HFFc6 (cell line): ENCODE results near the gene TRPC4AP. TPM values are rescaled to one million over a fixed set of nuclear protein-coding genes. Genes with fewer than 3 reads are reported as not detected.
A peak's percentile ranks its signal among the peaks of the same experiment; 100 is the strongest.

ENCODE experiments used
- DNase-seq: peaks from one replicate; pipeline ENCODE4 v3.0.0-alpha.2; 2018
- H3K27ac Mint-ChIP-seq: 2 replicates; pipeline ENCODE4 v1.8.0; 2020; ENCODE audit warnings: mild to moderate bottlenecking, mixed read lengths
- H3K27me3 Mint-ChIP-seq: 2 replicates; pipeline ENCODE4 v1.8.0; 2021; ENCODE audit warnings: mild to moderate bottlenecking, moderate library complexity, mixed read lengths; ENCODE audit not compliant: insufficient read depth
- H3K36me3 Mint-ChIP-seq: 2 replicates; pipeline ENCODE4 v1.8.0; 2021; ENCODE audit warnings: low read depth, mixed read lengths
- H3K4me1 Mint-ChIP-seq: 2 replicates; pipeline ENCODE4 v1.8.0; 2020; ENCODE audit warnings: low read depth, mixed read lengths
- H3K4me3 Mint-ChIP-seq: 2 replicates; pipeline ENCODE4 v1.8.0; 2020; ENCODE audit warnings: mild to moderate bottlenecking, moderate library complexity, mixed read lengths
- H3K9me3 Mint-ChIP-seq: 2 replicates; pipeline ENCODE4 v1.8.0; 2020; ENCODE audit warnings: mild to moderate bottlenecking, mixed read lengths
- total RNA-seq, 6 experiments: library from RNA; stranded (reverse); fragmentation: NEBNext Ultra II Directional; extraction: Animal tissue kit (Norgen Biotek cat#: 25700); gene quantifications; 2 replicates in 1 of 6; 3 replicates in 5 of 6; pipeline ENCODE4 v1.2.3, GENCODE V29; 2021
- TF ChIP-seq, protein P1 (sequence below): fragments of 200-600 bp; sonication (generic); IDR thresholded peaks from 2 replicates; pipeline ENCODE4 v1.5.0; 2021; ENCODE audit warnings: antibody characterized with exemption, mild to moderate bottlenecking

Gene TRPC4AP
- total RNA-seq, 6 experiments from 2014 or later: 70.7 to 89.8 (median 81.6) TPM

DNA sequence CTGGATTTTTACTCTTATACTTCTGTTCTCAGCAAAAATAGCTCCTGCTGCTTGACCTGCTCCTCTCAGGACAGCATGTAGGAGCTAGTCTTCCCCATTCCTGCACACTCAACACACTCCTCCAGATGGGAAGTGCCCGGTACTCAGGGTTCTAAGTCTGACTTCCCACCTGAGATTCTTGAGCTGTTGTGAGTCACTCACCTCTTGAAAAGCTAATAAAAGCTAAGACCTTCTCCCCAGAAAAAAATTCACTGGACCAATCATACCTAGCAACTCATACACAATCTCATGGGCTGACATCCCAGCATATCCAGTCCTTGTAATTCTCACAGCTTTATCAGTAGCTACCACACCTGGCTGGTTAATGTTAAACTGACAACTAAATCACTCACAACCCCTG is 53.5 kb downstream of the TRPC4AP start:
- Mint-ChIP-seq H3K4me1 (peaks cover 6% of the 10 kb centered on the region; the same call in 1 of the 2 replicates), H3K36me3 (peaks cover 12% of the 10 kb centered on the region), H3K27me3 (no peaks in the 10 kb centered on the region; the same call in 1 of the 2 replicates), H3K27ac (peak overlapping the region; percentile 16; the same call in 1 of the 2 replicates), H3K4me3 (no peak overlapping the region), H3K9me3 (no peaks in the 10 kb centered on the region)
- TF ChIP-seq, protein P1, sequence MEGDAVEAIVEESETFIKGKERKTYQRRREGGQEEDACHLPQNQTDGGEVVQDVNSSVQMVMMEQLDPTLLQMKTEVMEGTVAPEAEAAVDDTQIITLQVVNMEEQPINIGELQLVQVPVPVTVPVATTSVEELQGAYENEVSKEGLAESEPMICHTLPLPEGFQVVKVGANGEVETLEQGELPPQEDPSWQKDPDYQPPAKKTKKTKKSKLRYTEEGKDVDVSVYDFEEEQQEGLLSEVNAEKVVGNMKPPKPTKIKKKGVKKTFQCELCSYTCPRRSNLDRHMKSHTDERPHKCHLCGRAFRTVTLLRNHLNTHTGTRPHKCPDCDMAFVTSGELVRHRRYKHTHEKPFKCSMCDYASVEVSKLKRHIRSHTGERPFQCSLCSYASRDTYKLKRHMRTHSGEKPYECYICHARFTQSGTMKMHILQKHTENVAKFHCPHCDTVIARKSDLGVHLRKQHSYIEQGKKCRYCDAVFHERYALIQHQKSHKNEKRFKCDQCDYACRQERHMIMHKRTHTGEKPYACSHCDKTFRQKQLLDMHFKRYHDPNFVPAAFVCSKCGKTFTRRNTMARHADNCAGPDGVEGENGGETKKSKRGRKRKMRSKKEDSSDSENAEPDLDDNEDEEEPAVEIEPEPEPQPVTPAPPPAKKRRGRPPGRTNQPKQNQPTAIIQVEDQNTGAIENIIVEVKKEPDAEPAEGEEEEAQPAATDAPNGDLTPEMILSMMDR: no peak
- no peak for DNase-seq

DNA sequence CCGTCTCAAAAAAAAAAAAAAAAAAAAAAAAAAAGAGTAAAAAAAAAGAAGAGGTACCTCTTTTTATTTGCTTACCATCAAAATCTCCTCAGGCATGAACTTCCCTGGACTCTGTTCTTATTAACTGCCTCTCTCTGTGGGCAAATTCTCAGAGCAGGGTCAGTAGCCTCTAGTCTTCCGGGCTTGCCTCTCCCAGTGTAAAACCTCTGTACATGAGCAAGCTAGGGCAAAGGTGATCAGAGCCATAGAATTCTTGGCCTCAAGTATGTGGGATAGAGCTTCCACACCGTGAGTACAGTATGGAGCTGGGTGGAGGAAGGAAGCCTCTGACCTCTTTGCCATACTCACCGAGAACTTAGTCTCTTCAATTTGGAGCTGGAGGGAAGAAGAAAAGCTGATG is 58.5 kb downstream of the TRPC4AP start:
- Mint-ChIP-seq H3K27ac (no peak overlapping the region), H3K36me3 (peaks cover 33% of the 10 kb centered on the region)

DNA sequence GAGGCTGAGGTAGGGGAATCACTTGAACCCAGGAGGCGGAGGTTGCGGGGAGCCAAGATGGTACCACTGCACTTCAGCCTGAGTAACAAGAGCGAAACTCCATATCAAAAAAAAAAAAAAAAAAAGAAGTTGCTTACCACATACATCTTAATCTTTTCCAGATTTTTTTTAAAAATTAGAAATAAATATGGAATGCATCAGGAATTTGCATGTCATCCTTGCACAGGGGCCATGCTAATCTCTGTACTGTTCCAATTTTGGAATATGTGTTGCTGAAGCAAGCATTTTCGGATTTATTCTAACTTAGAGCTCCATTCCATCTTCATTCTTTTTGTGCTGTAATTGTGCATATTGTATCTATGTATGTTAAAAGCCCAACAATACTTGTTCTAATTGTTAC is 62.5 kb downstream of the TRPC4AP start:
- Mint-ChIP-seq H3K9me3 (no peaks in the 10 kb centered on the region), H3K36me3 (peaks cover 38% of the 10 kb centered on the region), H3K4me1 (peaks cover 14% of the 10 kb centered on the region), H3K27ac (no peak overlapping the region), H3K4me3 (no peak overlapping the region), H3K27me3 (peaks cover 2% of the 10 kb centered on the region; the same call in 1 of the 2 replicates)
- DNase-seq: no peak
- TF ChIP-seq, protein P1: no peak

More for the DNA sequence above, 58.5 kb downstream of the TRPC4AP start:
- TF ChIP-seq, protein P1: no peak
- H3K4me3 Mint-ChIP-seq: no peak overlapping the region
- DNase-seq: no peak
- H3K4me1 Mint-ChIP-seq: peaks cover 6% of the 10 kb centered on the region; the same call in 1 of the 2 replicates
- no peaks in the 10 kb centered on the region; the same call in 1 of the 2 replicates for H3K27me3 Mint-ChIP-seq
- no peaks in the 10 kb centered on the region for H3K9me3 Mint-ChIP-seq

DNA sequence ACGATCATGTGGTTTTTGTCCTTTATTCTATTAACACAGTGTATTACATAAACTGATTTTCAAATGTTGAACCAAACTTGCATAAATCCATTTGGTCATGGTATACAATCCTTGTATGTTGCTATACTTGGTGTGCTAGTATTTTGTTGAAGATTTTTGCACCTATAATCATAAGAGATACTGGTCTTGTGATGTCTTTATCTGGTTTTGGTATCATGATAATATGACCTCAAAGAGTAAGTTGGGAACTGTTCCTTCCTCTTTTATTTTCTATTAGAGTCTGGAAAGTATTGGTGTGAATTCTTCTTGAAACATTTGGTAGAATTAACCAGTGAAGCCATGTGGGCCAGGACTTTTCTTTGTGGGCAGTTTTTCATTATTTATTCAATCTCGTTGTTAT is 65.3 kb downstream of the TRPC4AP start:
- TF ChIP-seq, protein P1: no peak
- Mint-ChIP-seq H3K9me3 (no peaks in the 10 kb centered on the region), H3K27ac (peak overlapping the region; percentile 3; the same call in 1 of the 2 replicates), H3K4me3 (no peak overlapping the region), H3K4me1 (peaks cover 14% of the 10 kb centered on the region), H3K27me3 (peaks cover 2% of the 10 kb centered on the region; the same call in 1 of the 2 replicates), H3K36me3 (peaks cover 26% of the 10 kb centered on the region)
- DNase-seq: no peak

DNA sequence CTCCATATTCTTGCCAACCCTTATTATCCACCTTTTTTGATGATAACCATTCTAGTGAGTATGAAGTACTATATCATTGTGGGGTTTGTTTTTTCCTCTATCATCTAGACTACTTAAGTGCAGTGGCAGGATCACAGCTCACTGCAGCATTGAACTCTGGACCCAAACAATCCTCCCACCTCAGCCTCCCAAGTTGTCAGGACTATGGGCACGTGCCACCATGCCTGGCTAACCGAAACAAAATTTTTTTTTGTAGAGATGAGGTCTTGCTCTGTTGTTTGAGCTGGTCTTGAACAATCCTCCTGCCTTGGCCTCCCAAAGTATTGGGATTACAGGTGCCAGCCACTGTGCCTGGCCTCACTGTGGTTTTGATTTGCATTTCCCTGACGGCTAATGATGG is 67.5 kb downstream of the TRPC4AP start:
- Mint-ChIP-seq H3K9me3 (no peaks in the 10 kb centered on the region), H3K27me3 (peaks cover 5% of the 10 kb centered on the region; the same call in 1 of the 2 replicates), H3K4me3 (no peak overlapping the region; the same call in 1 of the 2 replicates), H3K36me3 (peaks cover 17% of the 10 kb centered on the region; the same call in 1 of the 2 replicates), H3K27ac (no peak overlapping the region), H3K4me1 (peaks cover 31% of the 10 kb centered on the region)
- DNase-seq: no peak
- TF ChIP-seq, protein P1: no peak
